Stimulated activated CD4-positive, alpha-beta T cell treated with anti-CD3 and anti-CD28 coated beads, Interleukin-2, amount 100 ng/mL, for 24 hours (primary cell): Measurements from ENCODE around the gene GNAQ.

Experiments used
- DNase-seq, 2 donors: peaks; one replicate each; pipeline ENCODE4 v3.0.0-alpha.2; 2020

Gene GNAQ

DNA sequence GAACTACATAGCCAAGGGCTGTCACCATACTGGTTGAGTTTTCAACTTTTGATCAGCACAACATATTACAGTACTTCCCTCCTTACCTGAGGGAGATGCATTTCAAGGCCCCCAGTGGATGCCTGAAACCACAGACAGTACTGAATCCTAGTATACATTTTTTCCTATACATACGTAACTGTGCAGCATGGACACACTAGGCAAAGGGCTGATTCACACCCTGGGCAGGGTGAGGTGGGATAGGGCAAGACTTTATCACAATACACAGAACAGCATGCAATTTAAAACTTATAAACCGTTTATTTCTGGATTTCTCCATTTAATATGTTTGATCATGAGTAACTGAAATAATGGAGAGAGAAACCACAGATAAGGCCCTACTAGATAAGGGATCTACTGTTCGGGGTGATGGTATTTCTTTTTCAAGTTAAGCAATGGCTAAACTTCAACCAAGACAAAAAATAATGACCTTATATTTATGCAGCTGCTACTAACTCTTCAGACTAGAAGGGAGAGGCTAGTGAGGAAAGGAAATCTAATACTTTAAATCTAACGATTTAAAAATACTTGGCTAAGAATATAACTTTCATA is 196.6 kb downstream of the GNAQ start:
- DNase-seq = no peak

DNA sequence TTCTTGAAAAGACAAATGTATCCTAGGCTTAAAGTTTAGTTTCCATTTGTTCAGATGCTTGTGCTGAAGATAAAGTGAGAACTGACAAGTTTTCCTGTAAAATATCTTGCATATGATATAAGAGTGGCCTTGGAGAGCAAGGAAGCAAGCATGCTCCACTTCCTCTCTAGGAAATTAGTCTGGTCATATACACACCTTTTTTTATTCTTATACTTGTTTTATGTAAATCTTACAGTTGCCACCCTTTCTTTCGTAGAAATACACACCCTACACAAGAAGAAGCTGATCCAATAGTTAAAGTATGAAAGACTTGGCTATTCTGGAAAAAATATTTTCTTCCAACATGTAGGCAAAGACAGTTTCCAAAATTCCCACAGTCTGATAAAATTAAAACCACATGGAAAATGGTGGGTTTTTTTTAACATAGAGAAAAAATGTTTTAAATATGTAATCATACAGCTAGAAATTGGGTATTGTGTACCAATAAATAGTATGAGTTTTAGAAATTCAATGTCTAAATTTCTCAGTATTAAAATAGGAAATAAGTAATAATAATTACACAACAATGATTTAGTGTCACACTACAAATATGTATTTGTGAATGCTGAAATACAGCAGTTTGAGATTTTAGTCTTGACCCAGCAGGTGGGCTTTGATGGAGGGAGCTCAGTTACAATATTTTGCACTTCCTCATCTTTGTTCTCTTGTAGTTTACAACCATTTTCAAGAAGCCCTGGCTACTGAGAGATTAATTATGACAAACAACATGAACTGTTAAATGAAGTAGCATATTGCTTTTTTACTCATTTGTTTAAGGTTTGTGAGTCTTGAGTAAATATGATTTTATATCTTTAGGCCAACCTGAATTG is 197.8 kb downstream of the GNAQ start:
- no peak for DNase-seq

DNA sequence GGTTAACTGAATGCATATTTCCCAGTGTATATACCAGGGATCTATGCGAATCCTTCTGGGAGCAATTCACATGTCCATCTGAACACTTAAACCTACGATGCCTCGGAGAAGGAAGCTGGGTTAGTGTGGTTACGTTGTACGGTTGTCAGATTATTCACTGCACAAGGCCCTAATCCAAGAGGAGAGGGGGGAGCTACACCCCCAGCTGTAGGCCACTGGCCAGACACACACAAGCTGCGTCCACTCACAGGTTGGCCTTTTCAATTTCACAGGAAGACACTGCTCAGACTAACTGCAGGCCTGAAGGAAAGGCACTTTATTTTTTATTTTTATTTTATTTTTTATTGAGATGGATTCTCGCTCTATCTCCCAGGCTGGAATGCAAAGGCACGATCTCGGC is 199.0 kb downstream of the GNAQ start:
- DNase-seq = no peak

DNA sequence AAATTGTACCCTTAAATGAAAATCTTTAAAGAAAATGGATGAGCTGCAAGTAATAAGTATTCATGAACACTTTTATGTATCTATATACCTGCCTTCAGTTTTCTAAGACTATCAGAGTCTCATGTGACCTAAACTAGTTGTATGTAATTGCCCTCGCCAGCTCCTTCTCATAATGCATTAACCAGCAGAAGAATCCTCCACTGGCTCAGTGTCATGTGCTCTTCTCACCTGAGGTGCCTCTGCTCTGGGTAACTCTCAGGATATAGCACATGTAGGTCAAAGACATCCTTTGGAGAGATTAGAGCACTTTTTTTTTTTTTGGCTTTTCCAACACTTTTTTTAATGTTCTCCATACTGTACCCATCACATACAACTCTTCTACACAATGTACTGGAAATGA is 199.8 kb downstream of the GNAQ start:
- DNase-seq = no peak

DNA sequence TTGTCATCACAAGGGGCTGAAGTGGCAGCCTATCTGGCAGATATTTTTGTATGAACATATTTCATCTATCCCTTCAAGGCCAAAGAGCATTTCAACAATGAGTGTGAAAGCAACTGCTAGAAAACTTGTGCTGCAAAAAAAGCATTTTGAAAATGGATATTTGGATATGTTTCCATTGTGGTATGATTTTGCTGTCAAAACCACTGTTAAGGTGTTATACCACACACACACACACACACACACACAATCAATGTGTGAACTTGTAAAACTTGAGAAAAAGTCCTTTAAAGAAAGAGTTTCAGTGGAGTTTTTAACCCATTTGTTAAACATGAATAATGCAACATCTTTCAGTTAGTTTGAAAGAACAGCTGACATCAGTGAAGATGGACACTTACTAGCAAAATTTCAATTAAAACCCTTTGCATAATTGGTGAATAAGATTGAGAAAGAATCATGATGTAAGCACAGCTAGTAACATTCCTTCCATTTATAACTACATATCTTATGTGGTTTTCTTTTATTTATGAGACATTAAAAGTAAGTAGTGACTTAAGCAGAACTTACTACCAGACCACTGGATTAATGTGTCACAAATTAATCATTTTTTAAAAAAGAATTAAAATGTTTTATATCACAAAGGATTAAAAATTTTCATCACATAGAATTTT is 200.9 kb downstream of the GNAQ start:
- no peak for DNase-seq

DNA sequence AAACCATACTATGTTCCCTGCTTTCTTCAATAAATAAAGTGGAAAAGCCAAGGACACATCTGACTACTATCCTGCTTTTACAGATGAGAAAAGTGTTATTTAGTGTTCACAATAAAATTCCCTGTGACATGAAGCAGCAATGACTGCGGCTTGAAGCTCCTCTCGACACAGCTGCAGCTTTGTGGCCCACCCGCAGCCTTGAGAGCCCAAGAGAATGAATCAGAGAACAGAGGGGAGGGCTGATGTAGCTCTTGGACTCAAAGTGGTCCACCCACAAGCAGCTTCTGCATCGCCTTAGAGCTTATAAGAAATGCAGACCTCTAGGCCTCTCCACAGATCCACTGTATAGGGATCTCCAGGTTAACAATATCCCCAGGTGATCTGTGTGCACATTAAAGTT is 202.2 kb downstream of the GNAQ start:
- no peak for DNase-seq

DNA sequence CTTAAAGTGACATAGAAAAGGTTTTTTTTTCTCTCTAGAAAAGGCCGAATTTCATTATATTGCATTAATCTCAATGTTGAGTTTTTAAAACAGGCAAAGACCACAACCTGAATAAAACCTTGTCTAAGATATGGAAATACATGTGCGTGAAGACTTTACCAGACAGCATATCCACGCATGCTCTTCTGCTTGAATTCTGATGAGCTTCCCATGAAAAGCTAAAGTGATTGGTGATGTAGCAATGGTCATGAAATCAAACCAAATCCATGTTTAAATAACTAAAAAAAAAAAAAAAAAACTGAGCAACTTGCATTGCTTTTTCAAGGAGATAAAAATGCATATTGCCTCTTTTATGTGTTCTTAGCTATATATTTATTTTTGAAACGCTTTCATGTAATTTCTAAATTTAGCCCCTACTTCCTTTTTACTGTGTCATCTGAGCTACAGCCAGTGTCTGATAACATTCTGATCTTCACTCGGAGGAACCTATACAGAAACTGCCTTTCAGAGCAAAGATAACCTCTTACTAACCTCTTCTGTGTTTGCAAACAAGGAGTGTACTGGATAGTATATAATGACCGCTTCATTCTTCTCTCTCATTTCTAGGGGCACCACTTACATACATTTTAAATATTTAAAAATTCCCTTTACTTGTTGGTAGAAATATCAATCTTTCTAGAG is 204.4 kb downstream of the GNAQ start:
- no peak for DNase-seq

DNA sequence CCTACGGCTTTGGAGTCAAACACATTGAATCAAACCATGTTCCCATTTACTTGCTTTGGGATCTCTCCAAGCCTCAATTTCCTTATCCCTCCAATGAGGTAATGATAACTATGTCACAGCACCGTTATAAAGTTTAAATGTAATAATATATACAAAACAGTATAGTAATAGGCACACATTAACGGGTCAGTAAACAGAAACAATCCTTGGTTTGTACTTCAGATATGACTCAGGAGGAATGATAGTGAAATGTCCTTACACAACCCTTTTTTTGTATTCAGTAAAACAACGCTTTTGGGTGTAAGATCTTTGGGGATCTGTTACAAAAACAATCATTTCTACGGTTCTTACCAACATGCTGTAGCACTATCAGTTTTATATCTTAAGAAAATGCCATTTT is 205.0 kb downstream of the GNAQ start:
- DNase-seq = no peak

DNA sequence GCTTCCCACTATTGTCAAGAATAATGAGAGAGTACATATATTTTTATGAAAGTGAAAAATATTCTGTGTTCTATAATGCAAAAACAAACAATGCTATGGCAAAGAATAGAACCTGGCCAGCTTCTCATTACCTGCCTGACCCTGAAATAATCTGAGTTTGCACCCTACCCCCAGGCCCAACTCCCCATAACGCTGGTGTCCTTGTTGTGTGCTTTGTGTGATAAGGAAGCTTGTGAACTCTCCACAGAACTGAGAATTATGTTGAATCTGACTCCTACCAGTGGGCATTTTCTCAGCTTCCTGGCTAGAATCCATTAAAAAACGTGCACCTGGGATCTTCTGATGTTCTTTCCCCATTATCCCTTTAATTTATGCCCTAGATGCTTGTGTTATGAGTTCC is 205.5 kb downstream of the GNAQ start:
- DNase-seq = no peak

DNA sequence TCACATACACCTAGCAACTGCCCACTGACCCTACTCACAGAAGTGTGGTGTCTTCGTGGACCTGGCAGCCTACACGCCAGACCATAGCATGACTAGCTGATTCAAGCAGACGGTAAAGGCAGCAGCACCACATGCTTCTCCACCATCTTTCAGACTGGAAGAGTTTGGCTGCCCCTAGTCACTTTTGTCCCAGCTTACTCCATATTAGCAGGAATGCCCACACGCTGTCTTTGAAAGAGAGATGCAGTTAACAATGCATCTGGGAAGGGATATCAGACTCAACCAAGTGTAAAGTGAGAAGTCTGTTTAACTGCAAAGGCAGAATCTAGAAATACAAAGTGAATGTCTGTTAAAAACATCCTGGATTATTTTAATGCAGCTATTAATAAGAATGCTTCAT is 206.2 kb downstream of the GNAQ start:
- DNase-seq = no peak

DNA sequence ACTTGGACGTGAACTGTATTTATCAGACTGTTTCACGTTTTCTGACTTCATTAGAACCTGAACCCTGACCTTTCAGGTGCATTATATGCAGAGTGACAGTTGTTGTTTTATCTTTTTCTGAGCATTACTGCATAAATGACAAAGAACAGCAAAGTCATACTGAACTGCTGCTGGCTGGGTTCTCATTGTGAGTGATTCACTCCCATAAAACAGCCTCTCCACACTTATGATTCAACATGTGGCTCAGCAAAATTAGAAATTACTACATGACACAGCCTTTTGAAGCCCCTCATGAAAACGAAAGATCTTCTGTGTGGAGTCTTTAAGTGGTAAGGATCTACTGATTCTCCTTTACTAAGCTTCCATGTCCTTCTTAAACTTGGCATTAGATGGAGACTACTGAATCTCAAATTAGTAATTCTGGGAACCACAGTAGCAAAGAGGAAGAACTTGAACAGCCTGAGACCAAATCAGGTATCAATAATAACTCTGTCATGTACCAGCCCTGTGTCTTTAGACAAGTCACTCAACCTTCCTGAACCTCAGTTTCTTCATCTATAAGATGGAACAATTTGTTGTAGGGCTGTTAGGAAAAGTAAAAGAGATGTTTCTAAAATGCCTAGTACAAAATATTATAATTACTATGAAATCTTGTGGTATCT is 211.2 kb downstream of the GNAQ start:
- no peak for DNase-seq

DNA sequence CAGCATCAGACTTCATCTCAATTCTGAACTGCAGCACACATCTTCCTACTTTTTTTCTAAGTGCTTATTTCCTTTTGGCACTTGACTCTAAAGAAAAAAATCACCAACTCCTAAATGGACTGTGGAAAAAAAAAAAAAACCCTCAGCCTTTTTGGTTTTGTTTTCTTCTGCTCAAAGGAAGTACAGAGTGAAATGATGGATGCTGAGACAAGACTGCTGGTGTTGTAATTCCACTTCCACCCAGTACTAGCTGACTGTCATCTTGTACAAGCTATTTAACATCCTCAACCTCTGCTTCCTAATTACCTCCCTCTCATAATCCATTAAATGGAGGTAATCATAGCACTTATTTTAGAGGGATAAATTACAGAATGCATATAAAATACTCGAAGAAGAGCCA is 212.0 kb downstream of the GNAQ start:
- no peak for DNase-seq

DNA sequence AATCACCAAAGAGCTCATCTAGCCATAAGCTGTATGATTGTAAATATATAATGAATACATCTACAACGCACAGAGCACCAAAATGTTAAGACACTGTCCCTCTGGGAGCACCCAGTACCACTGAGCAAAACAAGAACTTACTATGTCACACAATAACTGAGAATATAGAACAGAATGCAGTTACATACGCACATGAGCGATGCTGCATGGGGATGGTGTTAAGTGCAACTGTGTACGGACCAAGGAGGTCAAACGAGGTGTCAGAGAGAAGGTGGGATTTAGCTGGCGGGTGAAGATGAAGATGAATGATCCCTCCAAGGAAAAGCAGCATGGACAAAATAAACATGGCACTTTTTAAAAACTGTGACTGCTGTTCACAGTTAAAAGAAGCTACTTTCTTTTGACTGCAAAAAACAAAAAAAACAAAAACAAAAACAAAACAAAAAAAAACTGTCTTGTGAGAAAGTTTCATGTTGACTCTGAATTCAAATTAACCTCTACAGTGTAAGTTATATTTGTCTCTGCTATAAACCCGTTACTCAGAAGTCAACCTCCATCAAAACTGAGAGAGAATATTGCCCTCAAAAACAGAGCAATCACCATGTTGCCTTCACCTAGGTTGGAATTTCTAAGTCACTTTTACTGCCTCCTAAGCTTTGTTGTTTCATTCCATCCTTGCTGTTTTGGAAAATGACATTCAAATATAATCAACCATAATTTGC is 213.9 kb downstream of the GNAQ start:
- DNase-seq = no peak

DNA sequence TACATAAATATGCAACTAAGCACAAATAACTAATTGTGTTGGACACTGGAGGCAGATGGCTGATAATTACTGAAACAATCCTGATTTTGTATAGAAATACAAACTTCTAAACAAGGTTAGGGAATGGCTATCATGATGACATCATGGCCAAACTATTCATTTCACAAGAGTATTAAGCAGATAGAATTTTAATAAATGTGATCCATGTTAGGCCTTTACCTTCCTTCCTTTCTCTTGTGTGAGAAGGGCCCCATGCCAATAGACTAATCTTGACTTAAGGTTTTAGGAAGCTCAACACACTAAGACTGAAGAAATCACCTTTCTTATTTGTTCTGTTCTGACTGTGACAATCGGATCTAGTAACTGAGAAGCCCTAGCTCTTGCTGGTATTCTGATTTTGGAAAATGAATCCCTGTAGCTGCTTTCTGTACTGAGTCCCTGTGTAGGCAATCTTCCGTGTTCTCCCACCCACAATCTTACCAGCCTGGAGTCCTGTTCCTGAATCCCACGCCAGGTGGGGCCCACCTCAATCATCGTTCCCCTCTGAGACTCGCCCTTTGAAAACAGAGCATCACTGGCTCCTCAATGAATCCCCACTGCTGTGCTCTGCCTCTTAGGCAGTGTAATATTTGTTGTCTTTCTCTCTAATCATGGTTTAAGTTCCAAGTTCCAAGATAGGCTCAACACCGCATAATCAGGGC is 214.8 kb downstream of the GNAQ start:
- no peak for DNase-seq

DNA sequence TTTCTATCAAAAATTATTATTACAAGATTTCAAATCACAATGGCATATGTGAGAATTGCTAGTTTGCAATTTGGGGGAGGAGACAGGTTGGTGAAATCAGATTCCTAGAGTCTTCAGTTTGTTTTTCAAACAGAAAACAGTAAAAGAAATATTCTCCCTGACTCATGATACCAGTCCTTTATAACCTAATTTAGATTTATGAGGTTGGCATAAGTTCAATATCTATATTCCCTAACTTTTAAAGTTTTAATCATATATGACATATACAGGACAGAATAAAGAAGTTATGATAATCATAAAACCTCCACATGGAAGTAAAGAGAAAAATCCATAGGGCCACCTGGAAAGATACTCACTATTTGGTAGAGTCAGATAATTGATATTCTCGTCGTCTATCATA is 216.4 kb downstream of the GNAQ start:
- no peak for DNase-seq

DNA sequence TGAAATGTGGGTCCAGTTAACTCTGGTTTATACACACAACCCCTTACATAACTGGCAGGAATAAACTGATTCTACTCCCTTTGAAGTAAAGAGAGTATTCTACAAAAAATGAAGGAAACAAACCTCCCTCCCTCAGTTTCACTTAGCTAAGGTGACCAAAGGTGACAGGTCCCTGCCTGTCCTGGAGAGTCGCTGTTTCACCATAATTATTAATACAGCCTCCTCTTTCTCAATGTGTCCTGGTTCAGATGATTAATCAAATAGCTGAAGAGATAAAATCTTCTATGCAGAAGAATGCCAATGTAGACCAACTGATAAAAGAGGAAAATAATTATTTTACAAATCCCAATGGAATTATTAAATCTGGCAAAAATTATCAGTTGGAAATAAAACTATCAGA is 219.8 kb downstream of the GNAQ start:
- DNase-seq = no peak

DNA sequence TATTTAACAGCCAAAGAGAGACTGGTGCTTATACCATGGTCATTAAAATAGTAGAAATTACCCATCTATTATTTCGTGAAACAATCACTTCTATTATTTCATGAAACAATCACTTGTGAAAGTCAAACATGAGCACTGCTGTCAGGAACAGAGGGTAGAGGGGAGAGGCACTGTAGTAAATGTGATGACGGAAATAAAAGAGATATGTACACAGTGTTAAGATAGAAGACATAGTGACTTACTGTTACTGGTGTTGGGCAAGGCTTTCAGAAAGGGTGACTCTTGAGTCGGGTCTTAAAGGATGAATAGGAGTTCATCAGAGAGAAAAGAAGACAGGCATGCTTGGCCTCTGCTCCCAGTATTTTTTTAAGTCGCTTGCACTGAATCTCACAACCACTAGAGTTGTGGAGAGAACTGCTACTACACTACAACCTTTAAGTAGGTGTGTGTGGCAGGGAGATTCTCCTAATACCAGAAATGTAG is 220.9 kb downstream of the GNAQ start:
- DNase-seq = no peak

DNA sequence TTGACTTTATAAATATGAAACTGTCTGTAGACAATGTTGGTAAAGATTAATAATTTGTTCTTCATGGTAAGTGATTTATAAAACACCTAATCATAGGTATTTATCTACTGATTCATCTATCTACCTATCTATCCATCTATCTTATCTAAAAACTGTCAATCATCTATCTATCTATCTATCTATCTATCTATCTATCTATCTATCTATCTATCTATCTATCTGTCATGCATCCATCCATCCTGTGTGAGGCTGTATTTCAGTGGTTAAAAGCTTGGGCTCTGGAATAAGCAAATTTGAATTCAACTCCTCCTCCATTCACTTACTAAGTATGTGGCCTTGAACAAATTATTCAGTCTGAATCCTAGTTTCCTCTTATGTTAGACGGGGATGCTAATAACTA is 221.6 kb downstream of the GNAQ start:
- DNase-seq = no peak

DNA sequence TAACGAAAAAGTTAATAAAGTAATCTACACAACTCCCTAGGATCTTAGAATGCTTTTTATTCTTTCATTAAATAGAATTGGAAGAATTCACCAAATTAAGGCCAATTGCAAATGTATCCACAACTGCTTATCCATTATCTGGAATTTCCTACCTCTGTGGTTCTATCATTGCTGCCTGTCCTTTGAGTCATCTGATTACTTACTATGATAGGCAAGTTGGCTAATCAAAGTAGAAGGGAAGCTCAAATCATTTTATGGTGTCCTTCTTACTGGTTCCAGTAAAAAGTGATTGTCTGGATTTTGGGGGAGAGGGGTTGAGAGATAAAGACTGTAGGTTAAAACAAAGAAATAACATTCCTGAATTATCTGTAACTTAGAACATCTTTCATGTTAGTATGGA is 222.1 kb downstream of the GNAQ start:
- no peak for DNase-seq

DNA sequence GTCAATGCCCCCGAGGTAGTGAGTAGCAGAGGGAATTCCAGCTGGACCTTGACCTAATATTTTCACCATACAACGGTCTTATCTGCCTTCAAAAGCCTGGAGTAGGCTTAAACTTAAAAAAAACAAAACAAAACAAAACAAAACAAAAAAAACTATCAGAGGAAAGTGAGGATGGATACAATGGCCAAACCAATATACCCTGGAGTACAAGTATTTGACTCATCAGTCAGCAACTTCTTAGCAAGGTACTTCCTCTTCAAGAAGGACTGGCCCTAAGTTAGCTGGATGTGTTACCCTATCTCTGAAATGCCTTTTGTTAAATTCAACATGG is 222.9 kb downstream of the GNAQ start:
- DNase-seq = no peak

DNA sequence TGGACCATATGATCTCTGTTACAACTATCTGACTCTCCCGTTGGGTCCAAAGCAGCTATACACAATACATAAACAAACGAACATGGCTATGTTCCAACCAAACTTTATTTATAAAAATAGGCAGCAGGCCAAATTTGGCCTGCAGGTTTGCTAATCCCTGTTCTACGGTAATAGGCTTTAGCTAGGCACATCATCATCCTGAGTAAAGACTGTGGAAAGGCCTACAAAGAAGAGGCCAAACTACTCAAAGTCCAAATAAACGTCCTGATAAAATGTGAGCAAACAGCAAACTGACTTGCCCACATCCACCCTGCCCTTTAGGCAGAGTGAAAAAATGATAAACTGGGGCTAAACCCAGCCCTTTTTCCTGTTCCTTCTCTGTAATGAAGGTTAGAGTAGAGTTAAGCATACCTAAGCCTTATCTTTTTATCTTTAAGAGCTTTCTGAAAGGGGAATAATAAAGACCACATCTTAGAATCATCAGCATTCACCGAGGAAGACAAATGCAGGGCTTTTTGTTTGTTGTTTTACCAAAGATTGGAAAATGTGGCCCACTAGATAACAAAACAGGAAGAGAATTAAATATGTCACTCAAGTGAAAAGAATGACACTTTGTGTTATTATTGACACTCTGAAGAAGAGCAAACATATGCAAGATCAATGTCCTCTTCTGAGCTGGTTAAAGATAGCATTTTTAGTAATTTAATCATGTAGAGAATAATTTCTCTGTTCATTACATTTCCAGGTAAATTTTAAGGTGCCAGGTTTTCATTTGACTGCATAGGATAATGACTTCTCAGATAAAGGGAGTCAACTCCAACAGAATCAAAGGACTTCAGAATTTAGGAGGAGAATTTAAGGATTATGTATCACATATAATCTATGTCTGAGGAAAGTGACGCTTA is 223.5 kb downstream of the GNAQ start:
- DNase-seq = no peak
